8988T (cell line): ENCODE measurements around the gene MAB21L2.

Experiments used
- DNase-seq: peaks from one replicate; pipeline ENCODE4 v3.0.0; 2011

MAB21L2 gene

DNA sequence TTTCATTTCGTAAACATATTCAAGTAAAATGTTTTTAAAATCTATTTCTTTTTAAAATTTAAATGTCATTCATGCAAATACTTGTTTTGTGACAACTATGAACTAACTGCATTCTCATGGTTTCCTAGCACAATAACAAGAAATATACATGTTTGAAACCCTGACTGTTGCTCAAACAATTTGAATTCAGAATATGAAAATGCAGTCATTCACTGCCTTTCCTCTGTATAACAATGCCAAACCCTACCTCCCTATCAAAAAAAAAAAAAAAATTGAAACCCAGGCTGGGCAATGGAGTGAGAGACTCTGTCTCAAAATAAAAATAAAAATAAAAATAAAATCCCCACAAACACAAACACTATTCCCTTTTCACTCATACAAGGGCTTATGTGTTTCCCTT is 42.1 kb downstream of the MAB21L2 start:
- no peak for DNase-seq

- DNase-seq, result no peak
Measured at GRCh38 chr4:150625033-150625432, 43.1 kb downstream of the MAB21L2 start.

GRCh38 chr4:150628073-150628472 is 46.1 kb downstream of the MAB21L2 start:
- no peak for DNase-seq

DNA sequence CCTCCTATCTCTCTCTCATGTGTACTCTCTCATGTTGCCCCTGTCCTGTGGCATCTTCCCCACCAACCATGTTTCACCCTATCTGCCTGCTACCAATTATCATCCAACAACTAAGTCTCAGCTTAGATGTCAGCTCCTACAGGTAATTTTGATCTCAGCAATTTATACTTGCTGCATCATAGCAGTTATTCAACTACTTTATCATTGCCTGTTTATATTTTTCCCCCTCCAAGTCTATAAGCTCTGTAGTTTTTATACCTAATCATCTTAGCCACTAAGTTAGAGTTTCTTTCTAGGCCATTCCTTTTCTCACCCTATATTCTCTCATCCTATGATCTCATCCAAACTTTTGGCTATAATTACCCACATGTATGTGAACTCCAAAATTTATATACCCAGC is 50.7 kb downstream of the MAB21L2 start:
- no peak for DNase-seq
